Measurements from ENCODE around the gene DNAJC11. TPM values are rescaled to one million over a fixed set of nuclear protein-coding genes. Genes with fewer than 3 reads are reported as not detected.

DNAJC11 gene
- polyA plus RNA-seq, 1 of the 3 experiments (the other 2 are of a cell fraction), result 38.2 TPM

DNA sequence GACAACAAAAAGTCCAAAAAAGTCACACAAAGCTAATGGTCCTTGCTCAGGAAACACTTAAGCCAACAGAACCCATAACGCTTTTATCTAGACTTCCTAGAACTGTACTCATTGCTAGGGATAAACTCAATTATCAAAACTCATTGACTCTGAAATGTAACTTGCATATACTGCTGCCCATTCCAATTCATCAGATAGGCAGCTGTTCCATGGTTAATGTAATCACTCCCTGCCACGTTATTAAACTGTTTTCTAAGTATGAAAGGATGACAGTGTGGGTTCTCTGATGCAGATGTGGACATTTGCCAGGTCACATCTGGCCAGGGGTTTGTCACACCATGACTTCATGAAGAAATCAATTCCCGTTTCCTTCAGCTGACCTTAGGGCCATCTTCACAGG lies 30.3 kb upstream of the DNAJC11 start:
- Histone ChIP-seq H2AFZ (ENCODE audit: low read depth) (no peak overlapping the region), H3K9me2 (no peaks in the 10 kb centered on the region), H3K4me1 (ENCODE audit: control insufficient read depth in 1 of 2, insufficient read depth in 2 of 2, low read depth in 1 of 2, low read length in 1 of 2) (peaks cover 0 to 2% of the 10 kb centered on the region in 2 experiments; a peak in 1 of 4 replicates), H3K4me2 (no peak overlapping the region), H3F3A (replicated peaks; ENCODE audit: insufficient read depth) (no peaks in the 10 kb centered on the region), H3K36me3 (replicated peaks in 1 of 2; ENCODE audit: control insufficient read depth in 1 of 2, insufficient read depth in 2 of 2, low read length in 1 of 2) (no peaks in the 10 kb centered on the region), H3K9me3 (no peaks in the 10 kb centered on the region), H3K4me3 (ENCODE audit: low read depth in 2 of 2, low read length in 1 of 2) (no peak overlapping the region), H3K27ac (ENCODE audit: low read depth in 2 of 2, low read length in 1 of 2) (0 out of 4 replicates have a peak overlapping the region, but pooled peaks of 1 of the 2 experiments have one; percentile 11), H3K79me2 (ENCODE audit: insufficient read depth) (no peaks in the 10 kb centered on the region), H4K20me1 (ENCODE audit: insufficient read depth) (no peaks in the 10 kb centered on the region), H3K27me3 (ENCODE audit: insufficient read depth) (no peaks in the 10 kb centered on the region), H3K9ac (no peak overlapping the region)
- CTCF ChIA-PET, result interaction anchor here (1.4 to 1.7 kb wide), 2 partner anchors 13 to 476 kb away, joined by 4 to 10 read pairs; no protein-coding TSS in a partner anchor
- POLR2A ChIA-PET, result interaction anchor here (1.2 kb wide), 1 partner anchor 22 kb away, joined by 4 read pairs; no protein-coding TSS in a partner anchor
- TF ChIP-seq GATA2 (CRISPR knock-in tag; IDR thresholded peaks at IDR 0.05) (peak; percentile 60), RCOR1 (IDR thresholded peaks at IDR 0.05; ENCODE audit: low read length) (peak; percentile 65), ELF1 (IDR thresholded peaks at IDR 0.05) (no peak), EP300 (IDR thresholded peaks at IDR 0.05; ENCODE audit: borderline replicate concordance in 1 of 2, low read depth in 1 of 2, low read length in 1 of 2) (peak in 1 of 2 experiments; percentile 59; a peak in 1 of 4 replicates)
- DNase-seq, result peak; percentile 60
- 23% methylated on average over 3 of the region's 3 CpGs for WGBS (ENCODE audit: low lambda C conversion rate)

DNA sequence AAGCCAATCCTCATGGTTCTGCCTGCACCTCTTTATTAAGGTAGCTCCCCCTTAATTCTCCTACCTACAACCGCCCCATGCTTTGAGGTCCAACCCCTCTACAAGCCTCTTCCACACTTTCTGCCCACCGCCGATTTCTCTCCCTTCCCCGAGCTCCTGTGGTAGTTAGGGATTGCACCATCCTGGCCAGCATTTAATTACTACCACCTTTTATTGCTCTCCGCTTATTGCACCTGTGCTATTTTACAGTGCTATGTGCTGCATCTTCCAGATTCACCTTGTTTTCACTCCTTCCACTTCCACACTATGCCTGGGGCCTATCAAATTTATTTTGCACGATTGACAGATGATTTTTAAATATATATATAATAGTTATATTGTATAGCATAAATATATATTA lies 29.3 kb upstream of the DNAJC11 start:
- ChIA-PET CTCF (interaction anchor here (0.8 kb wide), 1 partner anchor 11 kb away, joined by 4 read pairs; no protein-coding TSS in a partner anchor), POLR2A (no interaction called here)
- Histone ChIP-seq H3K27ac (ENCODE audit: low read depth in 2 of 2, low read length in 1 of 2) (no peak overlapping the region), H3K9me2 (no peaks in the 10 kb centered on the region), H3F3A (replicated peaks; ENCODE audit: insufficient read depth) (no peaks in the 10 kb centered on the region), H3K79me2 (ENCODE audit: insufficient read depth) (no peaks in the 10 kb centered on the region), H3K36me3 (replicated peaks in 1 of 2; ENCODE audit: control insufficient read depth in 1 of 2, insufficient read depth in 2 of 2, low read length in 1 of 2) (no peaks in the 10 kb centered on the region), H3K4me2 (no peak overlapping the region), H2AFZ (ENCODE audit: low read depth) (no peak overlapping the region), H3K9ac (no peak overlapping the region), H3K4me1 (ENCODE audit: control insufficient read depth in 1 of 2, insufficient read depth in 2 of 2, low read depth in 1 of 2, low read length in 1 of 2) (peaks cover 0 to 2% of the 10 kb centered on the region in 2 experiments; a peak in 1 of 4 replicates), H4K20me1 (ENCODE audit: insufficient read depth) (no peaks in the 10 kb centered on the region), H3K27me3 (ENCODE audit: insufficient read depth) (no peaks in the 10 kb centered on the region), H3K9me3 (no peaks in the 10 kb centered on the region), H3K4me3 (ENCODE audit: low read depth in 2 of 2, low read length in 1 of 2) (no peak overlapping the region)
- DNase-seq, result no peak
- TF ChIP-seq GATA2 (CRISPR knock-in tag; IDR thresholded peaks at IDR 0.05) (no peak), EP300 (IDR thresholded peaks at IDR 0.05; ENCODE audit: borderline replicate concordance in 1 of 2, low read depth in 1 of 2, low read length in 1 of 2) (no peak), GABPA (IDR thresholded peaks at IDR 0.05; ENCODE audit: low read depth) (no peak), FOXM1 (IDR thresholded peaks at IDR 0.05; ENCODE audit: low read depth) (no peak), TAF1 (IDR thresholded peaks at IDR 0.05; ENCODE audit: borderline replicate concordance, low read depth, low read length) (no peak), POLR2AphosphoS5 (IDR thresholded peaks at IDR 0.05; ENCODE audit: low read depth, low read length) (no peak), CHD2 (IDR thresholded peaks at IDR 0.05; ENCODE audit: low read length, partially characterized antibody) (no peak), SMC3 (IDR thresholded peaks at IDR 0.05; ENCODE audit: low read depth, low read length) (no peak)
- TF ChIP-seq, protein P1, sequence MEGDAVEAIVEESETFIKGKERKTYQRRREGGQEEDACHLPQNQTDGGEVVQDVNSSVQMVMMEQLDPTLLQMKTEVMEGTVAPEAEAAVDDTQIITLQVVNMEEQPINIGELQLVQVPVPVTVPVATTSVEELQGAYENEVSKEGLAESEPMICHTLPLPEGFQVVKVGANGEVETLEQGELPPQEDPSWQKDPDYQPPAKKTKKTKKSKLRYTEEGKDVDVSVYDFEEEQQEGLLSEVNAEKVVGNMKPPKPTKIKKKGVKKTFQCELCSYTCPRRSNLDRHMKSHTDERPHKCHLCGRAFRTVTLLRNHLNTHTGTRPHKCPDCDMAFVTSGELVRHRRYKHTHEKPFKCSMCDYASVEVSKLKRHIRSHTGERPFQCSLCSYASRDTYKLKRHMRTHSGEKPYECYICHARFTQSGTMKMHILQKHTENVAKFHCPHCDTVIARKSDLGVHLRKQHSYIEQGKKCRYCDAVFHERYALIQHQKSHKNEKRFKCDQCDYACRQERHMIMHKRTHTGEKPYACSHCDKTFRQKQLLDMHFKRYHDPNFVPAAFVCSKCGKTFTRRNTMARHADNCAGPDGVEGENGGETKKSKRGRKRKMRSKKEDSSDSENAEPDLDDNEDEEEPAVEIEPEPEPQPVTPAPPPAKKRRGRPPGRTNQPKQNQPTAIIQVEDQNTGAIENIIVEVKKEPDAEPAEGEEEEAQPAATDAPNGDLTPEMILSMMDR (IDR thresholded peaks at IDR 0.05), result no peak
- 84% methylated on average over 6 of the region's 6 CpGs for WGBS (ENCODE audit: low lambda C conversion rate)

Data from SK-N-SH (cell line).